ENCODE data around the gene CHST11.

The CHST11 gene

GRCh38 chr12:104664351-104664750 lies 207.6 kb downstream of the CHST11 start:
- DNase-seq (ENCODE audit: insufficient read length, low spot score) = no peak
- no peak for TF ChIP-seq SPI1 (IDR thresholded peaks at IDR 0.05; ENCODE audit: low read depth, low read length)
- no peak for TF ChIP-seq POLR2AphosphoS5 (IDR thresholded peaks at IDR 0.05; ENCODE audit: low read depth, low read length)
- TF ChIP-seq PAX5 (IDR thresholded peaks at IDR 0.05; ENCODE audit: insufficient read depth, low read length, severe bottlenecking) = no peak
- TF ChIP-seq POU2F2 (IDR thresholded peaks at IDR 0.05; ENCODE audit: low read depth, low read length) = no peak
- no peak for TF ChIP-seq TAF1 (IDR thresholded peaks at IDR 0.05; ENCODE audit: low read depth, low read length)
- TF ChIP-seq POLR2A (IDR thresholded peaks at IDR 0.05; ENCODE audit: low read depth, low read length) = no peak
- no peak for FAIRE-seq

- no peak for DNase-seq (ENCODE audit: insufficient read length, low spot score)
- FAIRE-seq = peak; percentile 9
- TF ChIP-seq POU2F2 (IDR thresholded peaks at IDR 0.05; ENCODE audit: low read depth, low read length) = no peak
- no peak for TF ChIP-seq POLR2AphosphoS5 (IDR thresholded peaks at IDR 0.05; ENCODE audit: low read depth, low read length)
- TF ChIP-seq POLR2A (IDR thresholded peaks at IDR 0.05; ENCODE audit: low read depth, low read length) = no peak
- no peak for TF ChIP-seq SPI1 (IDR thresholded peaks at IDR 0.05; ENCODE audit: low read depth, low read length)
- TF ChIP-seq TAF1 (IDR thresholded peaks at IDR 0.05; ENCODE audit: low read depth, low read length) = no peak
- TF ChIP-seq PAX5 (IDR thresholded peaks at IDR 0.05; ENCODE audit: insufficient read depth, low read length, severe bottlenecking) = no peak
Observed at GRCh38 chr12:104665296-104665695, 208.5 kb downstream of the CHST11 start.

- DNase-seq (ENCODE audit: insufficient read length, low spot score) (no peak), FAIRE-seq (no peak)
- TF ChIP-seq PAX5 (IDR thresholded peaks at IDR 0.05; ENCODE audit: insufficient read depth, low read length, severe bottlenecking) (no peak), POLR2AphosphoS5 (IDR thresholded peaks at IDR 0.05; ENCODE audit: low read depth, low read length) (no peak), SPI1 (IDR thresholded peaks at IDR 0.05; ENCODE audit: low read depth, low read length) (no peak), POLR2A (IDR thresholded peaks at IDR 0.05; ENCODE audit: low read depth, low read length) (no peak), POU2F2 (IDR thresholded peaks at IDR 0.05; ENCODE audit: low read depth, low read length) (no peak), TAF1 (IDR thresholded peaks at IDR 0.05; ENCODE audit: low read depth, low read length) (no peak)
Observed at GRCh38 chr12:104667139-104667538, 210.4 kb downstream of the CHST11 start.

- DNase-seq (ENCODE audit: insufficient read length, low spot score) (no peak), FAIRE-seq (no peak)
- TF ChIP-seq TAF1 (IDR thresholded peaks at IDR 0.05; ENCODE audit: low read depth, low read length) (no peak), SPI1 (IDR thresholded peaks at IDR 0.05; ENCODE audit: low read depth, low read length) (no peak), POU2F2 (IDR thresholded peaks at IDR 0.05; ENCODE audit: low read depth, low read length) (no peak)
Observed at GRCh38 chr12:104668274-104668718, 211.5 kb downstream of the CHST11 start.

GRCh38 chr12:104669089-104669721 lies 212.5 kb downstream of the CHST11 start:
- FAIRE-seq = no peak
- no peak for TF ChIP-seq SPI1 (IDR thresholded peaks at IDR 0.05; ENCODE audit: low read depth, low read length)
- no peak for TF ChIP-seq POLR2A (IDR thresholded peaks at IDR 0.05; ENCODE audit: low read depth, low read length)
- TF ChIP-seq POU2F2 (IDR thresholded peaks at IDR 0.05; ENCODE audit: low read depth, low read length) = no peak
- no peak for DNase-seq (ENCODE audit: insufficient read length, low spot score)

GRCh38 chr12:104669851-104670337 lies 213.1 kb downstream of the CHST11 start:
- peak; percentile 29 for DNase-seq (ENCODE audit: insufficient read length, low spot score)
- no peak for FAIRE-seq
- peak; percentile 51; the same call in 1 of the 2 replicates for TF ChIP-seq POU2F2 (IDR thresholded peaks at IDR 0.05; ENCODE audit: low read depth, low read length)
- no peak for TF ChIP-seq POLR2A (IDR thresholded peaks at IDR 0.05; ENCODE audit: low read depth, low read length)
- TF ChIP-seq POLR2AphosphoS5 (IDR thresholded peaks at IDR 0.05; ENCODE audit: low read depth, low read length) = no peak
- TF ChIP-seq SPI1 (IDR thresholded peaks at IDR 0.05; ENCODE audit: low read depth, low read length) = peak; percentile 79
- TF ChIP-seq TAF1 (IDR thresholded peaks at IDR 0.05; ENCODE audit: low read depth, low read length) = no peak
- TF ChIP-seq PAX5 (IDR thresholded peaks at IDR 0.05; ENCODE audit: insufficient read depth, low read length, severe bottlenecking) = no peak

- no peak for DNase-seq (ENCODE audit: insufficient read length, low spot score)
- TF ChIP-seq POLR2A (IDR thresholded peaks at IDR 0.05; ENCODE audit: low read depth, low read length) (no peak), POU2F2 (IDR thresholded peaks at IDR 0.05; ENCODE audit: low read depth, low read length) (0 out of 2 replicates have a peak, but pooled peaks have one; percentile 2), POLR2AphosphoS5 (IDR thresholded peaks at IDR 0.05; ENCODE audit: low read depth, low read length) (0 out of 2 replicates have a peak, but pooled peaks have one; percentile 47), TAF1 (IDR thresholded peaks at IDR 0.05; ENCODE audit: low read depth, low read length) (no peak), PAX5 (IDR thresholded peaks at IDR 0.05; ENCODE audit: insufficient read depth, low read length, severe bottlenecking) (no peak), SPI1 (IDR thresholded peaks at IDR 0.05; ENCODE audit: low read depth, low read length) (no peak)
- FAIRE-seq = peak; percentile 99
Observed at GRCh38 chr12:104670439-104671408, 214.0 kb downstream of the CHST11 start.

GRCh38 chr12:104671409-104672095 lies 214.8 kb downstream of the CHST11 start:
- peak; percentile 42 for DNase-seq (ENCODE audit: insufficient read length, low spot score)
- FAIRE-seq = peak; percentile 88
- TF ChIP-seq POLR2AphosphoS5 (IDR thresholded peaks at IDR 0.05; ENCODE audit: low read depth, low read length) = peak; percentile 74
- TF ChIP-seq POU2F2 (IDR thresholded peaks at IDR 0.05; ENCODE audit: low read depth, low read length) = peak; percentile 86
- TF ChIP-seq PAX5 (IDR thresholded peaks at IDR 0.05; ENCODE audit: insufficient read depth, low read length, severe bottlenecking) = no peak
- TF ChIP-seq SPI1 (IDR thresholded peaks at IDR 0.05; ENCODE audit: low read depth, low read length) = no peak
- TF ChIP-seq POLR2A (IDR thresholded peaks at IDR 0.05; ENCODE audit: low read depth, low read length) = peak; percentile 61
- TF ChIP-seq TAF1 (IDR thresholded peaks at IDR 0.05; ENCODE audit: low read depth, low read length) = 0 out of 2 replicates have a peak, but pooled peaks have one; percentile 22

- no peak for FAIRE-seq
- no peak for DNase-seq (ENCODE audit: insufficient read length, low spot score)
- TF ChIP-seq SPI1 (IDR thresholded peaks at IDR 0.05; ENCODE audit: low read depth, low read length) (no peak), TAF1 (IDR thresholded peaks at IDR 0.05; ENCODE audit: low read depth, low read length) (no peak)
Observed at GRCh38 chr12:104672096-104672445, 215.3 kb downstream of the CHST11 start.
